Mucosa of descending colon (tissue), 3 donors: ENCODE measurements around the gene SLC66A2. TPM values are rescaled to one million over a fixed set of nuclear protein-coding genes. Genes with fewer than 3 reads are reported as not detected.

Experiments used
- ATAC-seq: fragments of 200-7000 bp; cut with Tn5 transposase; one replicate; pipeline ENCODE4 v1.9.1; 2020; ENCODE audit warnings: mild to moderate bottlenecking, moderate library complexity
- DNase-seq, 3 donors: peaks; one replicate each; pipeline ENCODE4 v3.0.0-alpha.2; 2020
- H3K36me3 ChIP-seq: fragments of 200-600 bp; one replicate; pipeline ENCODE4 v1.8.0; 2021; ENCODE audit warnings: low read depth, mild to moderate bottlenecking
- H3K4me1 ChIP-seq: fragments of 200-600 bp; one replicate; pipeline ENCODE4 v1.8.0; 2021; ENCODE audit warnings: low read depth, mild to moderate bottlenecking
- H3K4me3 ChIP-seq: fragments of 200-600 bp; one replicate; pipeline ENCODE4 v1.8.0; 2021; ENCODE audit warnings: mild to moderate bottlenecking
- H3K9me3 ChIP-seq: fragments of 200-600 bp; one replicate; pipeline ENCODE4 v1.8.0; 2021; ENCODE audit warnings: mild to moderate bottlenecking
- intact Hi-C, 2 donors: fragments of 100-400 bp; cut with DNase I in 1 of 2; cut with micrococcal nuclease in 1 of 2; formaldehyde crosslinking; loops; one replicate each; pipeline versions ENCODE4 v1.11.0 to v1.11.1; 2022; cut with DNase I, micrococcal nuclease
- total RNA-seq, 3 donors: library from RNA; stranded (reverse); fragmentation: NEBNext Ultra II Directional in 2 of 3; extraction: Animal tissue kit (Norgen Biotek cat#: 25700) in 2 of 3; gene quantifications; one replicate each; pipeline versions ENCODE4 v1.2.1 to v1.2.4, GENCODE V29; 2021 to 2023
- TF ChIP-seq, protein P1 (sequence below): fragments of 200-600 bp; IDR thresholded peaks from one replicate; pipeline ENCODE4 v1.8.0; 2022; ENCODE audit warnings: antibody characterized with exemption, mild to moderate bottlenecking
- donor health status: DM: no; HTN: no; CAD: no; lungs with moderate emphysema.
- donor health status: DM: no; HTN: no; CAD: no.
- donor health status: DM: no; HTN: yes; CAD: no.

Gene SLC66A2
- total RNA-seq, 3 donors from 2014 or later, result 54.5 to 90.1 (median 68.6) TPM

DNA sequence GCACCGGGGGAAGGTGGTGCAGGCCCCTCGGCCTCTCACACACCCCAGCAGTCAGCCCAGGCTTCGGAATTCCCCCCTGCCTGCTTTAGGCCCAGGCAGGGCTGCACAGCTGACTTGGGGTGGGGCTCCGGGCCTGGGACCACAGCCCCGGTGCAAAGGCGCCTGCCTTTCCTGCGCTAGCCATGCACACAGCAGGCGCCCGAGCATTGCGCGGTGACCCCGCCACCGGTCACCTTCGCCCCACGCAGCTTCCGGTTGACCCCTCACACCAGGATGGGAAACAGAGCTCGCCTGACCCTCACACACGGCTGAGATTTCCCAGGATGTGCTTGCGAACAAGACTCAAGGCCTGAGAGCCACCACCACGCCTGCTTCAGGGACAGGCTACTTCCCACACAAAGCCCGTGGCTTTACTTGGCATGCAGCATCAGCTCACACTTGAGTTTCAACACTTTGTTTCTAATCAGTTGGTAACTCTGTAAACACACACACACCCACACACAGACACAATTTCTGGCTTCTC is 46.0 kb downstream of the SLC66A2 start:
- DNase-seq, result no peak
- Histone ChIP-seq H3K4me3 (no peak overlapping the region), H3K9me3 (peaks cover 4% of the 10 kb centered on the region), H3K36me3 (peaks cover 8% of the 10 kb centered on the region), H3K4me1 (no peaks in the 10 kb centered on the region)
- ATAC-seq, result no peak
- intact Hi-C loops, result no loop called here
- TF ChIP-seq, protein P1, sequence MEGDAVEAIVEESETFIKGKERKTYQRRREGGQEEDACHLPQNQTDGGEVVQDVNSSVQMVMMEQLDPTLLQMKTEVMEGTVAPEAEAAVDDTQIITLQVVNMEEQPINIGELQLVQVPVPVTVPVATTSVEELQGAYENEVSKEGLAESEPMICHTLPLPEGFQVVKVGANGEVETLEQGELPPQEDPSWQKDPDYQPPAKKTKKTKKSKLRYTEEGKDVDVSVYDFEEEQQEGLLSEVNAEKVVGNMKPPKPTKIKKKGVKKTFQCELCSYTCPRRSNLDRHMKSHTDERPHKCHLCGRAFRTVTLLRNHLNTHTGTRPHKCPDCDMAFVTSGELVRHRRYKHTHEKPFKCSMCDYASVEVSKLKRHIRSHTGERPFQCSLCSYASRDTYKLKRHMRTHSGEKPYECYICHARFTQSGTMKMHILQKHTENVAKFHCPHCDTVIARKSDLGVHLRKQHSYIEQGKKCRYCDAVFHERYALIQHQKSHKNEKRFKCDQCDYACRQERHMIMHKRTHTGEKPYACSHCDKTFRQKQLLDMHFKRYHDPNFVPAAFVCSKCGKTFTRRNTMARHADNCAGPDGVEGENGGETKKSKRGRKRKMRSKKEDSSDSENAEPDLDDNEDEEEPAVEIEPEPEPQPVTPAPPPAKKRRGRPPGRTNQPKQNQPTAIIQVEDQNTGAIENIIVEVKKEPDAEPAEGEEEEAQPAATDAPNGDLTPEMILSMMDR, result no peak

DNA sequence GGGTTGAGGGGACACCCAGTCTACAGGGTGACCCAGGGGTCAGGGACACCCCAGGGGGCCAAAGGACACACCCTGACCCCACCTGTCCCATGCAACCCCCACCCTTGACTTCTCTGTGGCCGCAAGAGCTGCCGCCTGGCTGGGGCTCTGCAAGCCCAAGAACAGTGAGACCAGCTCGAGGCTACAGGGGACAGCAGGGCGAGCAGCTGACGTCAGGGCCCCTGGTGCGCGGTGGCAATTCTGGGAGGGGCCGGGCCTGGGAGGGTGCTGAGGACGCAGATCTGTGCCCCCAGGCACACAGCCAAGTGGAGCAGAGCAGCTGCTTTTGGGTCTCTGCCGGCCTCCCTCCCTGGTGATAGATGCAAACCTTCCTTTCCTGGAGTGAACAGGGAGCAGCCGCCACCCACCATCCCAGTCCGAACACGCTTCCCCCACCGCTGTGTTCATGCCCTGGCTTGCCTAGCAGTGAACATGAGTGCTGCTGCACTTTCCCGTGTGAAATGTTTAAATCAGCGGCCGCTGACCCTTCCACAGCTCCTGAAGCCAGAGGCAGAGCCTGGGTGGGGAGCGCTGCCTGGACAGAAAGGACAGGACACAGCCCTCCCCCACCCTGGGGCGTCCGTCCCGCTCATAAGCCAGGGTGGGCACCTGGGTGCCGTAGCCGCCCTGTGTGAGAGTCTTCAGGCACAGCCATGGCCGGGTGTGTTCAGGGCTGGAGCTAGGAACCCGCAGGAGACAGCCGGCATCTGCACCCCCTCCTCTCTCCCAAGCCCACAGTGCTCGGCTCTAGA is 46.9 kb downstream of the SLC66A2 start:
- ATAC-seq, result no peak
- Histone ChIP-seq H3K36me3 (peaks cover 8% of the 10 kb centered on the region), H3K4me3 (no peak overlapping the region), H3K4me1 (no peaks in the 10 kb centered on the region), H3K9me3 (peaks cover 13% of the 10 kb centered on the region)
- intact Hi-C loops, result no loop called here
- DNase-seq, result no peak
- TF ChIP-seq, protein P1, result no peak

GRCh38 chr18:79903787-79904356 is 47.6 kb downstream of the SLC66A2 start:
- no peak for ATAC-seq
- Histone ChIP-seq H3K4me3 (no peak overlapping the region), H3K4me1 (no peaks in the 10 kb centered on the region), H3K36me3 (peaks cover 8% of the 10 kb centered on the region), H3K9me3 (peaks cover 20% of the 10 kb centered on the region)
- intact Hi-C loops, result no loop called here
- DNase-seq, result no peak
- TF ChIP-seq, protein P1, result no peak

DNA sequence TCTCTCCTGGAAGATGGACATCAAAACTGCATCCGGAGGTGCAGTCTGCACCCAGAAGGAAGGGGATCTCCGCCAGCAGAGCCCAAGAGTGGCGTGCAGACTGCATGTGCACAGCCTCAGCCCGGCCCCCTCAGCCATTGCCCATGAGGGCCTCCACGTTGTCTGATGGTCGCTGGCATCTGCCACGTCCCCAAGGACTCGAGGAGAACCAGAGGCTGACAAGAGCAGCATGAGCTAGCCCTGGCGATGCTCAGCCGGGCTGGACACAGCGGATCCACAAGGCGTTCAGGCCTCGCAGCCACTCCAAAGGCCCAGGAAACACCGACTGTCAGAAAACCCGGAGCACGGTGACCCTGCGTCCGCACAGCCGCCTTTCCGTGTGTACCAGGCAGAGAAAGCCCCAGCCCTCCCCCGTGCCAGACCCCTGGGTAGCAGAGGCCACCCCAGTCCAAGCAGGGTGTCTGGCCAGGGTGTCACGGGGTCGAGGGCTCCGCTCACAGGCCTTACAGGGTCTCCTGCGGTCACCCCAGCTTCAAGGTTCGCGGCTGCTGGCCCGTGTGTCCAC is 48.3 kb downstream of the SLC66A2 start:
- Histone ChIP-seq H3K36me3 (peaks cover 8% of the 10 kb centered on the region), H3K4me3 (no peak overlapping the region), H3K9me3 (peaks cover 25% of the 10 kb centered on the region), H3K4me1 (no peaks in the 10 kb centered on the region)
- TF ChIP-seq, protein P1, result no peak
- DNase-seq (no peak), ATAC-seq (no peak)
- intact Hi-C loops, result no loop called here

DNA sequence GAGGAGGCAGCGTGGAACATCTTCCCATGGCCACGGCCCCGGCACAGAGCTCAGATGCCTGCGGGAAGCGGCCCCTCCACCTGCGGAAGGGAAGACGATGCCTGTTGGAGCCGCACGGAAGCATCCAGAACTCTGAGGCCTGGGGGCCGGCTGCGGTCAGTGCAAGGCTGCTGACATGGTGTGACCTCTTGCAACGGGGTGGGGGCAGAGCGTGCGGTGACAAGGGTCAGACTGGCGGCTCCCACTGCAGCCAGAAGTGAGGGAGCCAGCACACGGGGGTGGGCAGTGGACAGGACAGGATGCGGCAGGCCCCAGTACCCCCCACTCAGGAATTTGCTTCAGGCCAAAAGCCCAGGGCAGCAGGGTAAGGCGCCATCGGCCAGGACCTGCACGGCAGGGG is 48.8 kb downstream of the SLC66A2 start:
- Histone ChIP-seq H3K36me3 (peaks cover 8% of the 10 kb centered on the region), H3K4me3 (no peak overlapping the region), H3K9me3 (peaks cover 31% of the 10 kb centered on the region), H3K4me1 (no peaks in the 10 kb centered on the region)
- peak in 1 of 3 donors; percentile 43 for DNase-seq
- ATAC-seq, result no peak
- intact Hi-C loops, result no loop called here
- TF ChIP-seq, protein P1, result no peak
